Liver (tissue), 3 donors: ENCODE results near the gene CUL1.

Experiments used
- EGR1 ChIP-seq, 2 donors: IDR thresholded peaks; 2 replicates each; pipeline ENCODE4 v1.6.1; 2016 to 2018; ENCODE audit warnings: antibody characterized with exemption in 2 of 2, low read depth in 2 of 2
- HNF4G ChIP-seq: IDR thresholded peaks from 2 replicates; pipeline ENCODE4 v1.6.1; 2016; ENCODE audit warnings: antibody characterized with exemption
- MAX ChIP-seq: IDR thresholded peaks from 2 replicates; pipeline ENCODE4 v1.6.1; 2016; ENCODE audit warnings: antibody characterized with exemption
- NR2F2 ChIP-seq: IDR thresholded peaks from 2 replicates; pipeline ENCODE4 v1.6.1; 2016; ENCODE audit warnings: antibody characterized with exemption
- RAD21 ChIP-seq, 2 donors: IDR thresholded peaks; 2 replicates each; pipeline ENCODE4 v1.6.1; 2016; ENCODE audit warnings: antibody characterized with exemption in 2 of 2, mild to moderate bottlenecking in 2 of 2
- REST ChIP-seq: IDR thresholded peaks from 2 replicates; pipeline ENCODE4 v1.6.1; 2016; ENCODE audit warnings: antibody characterized with exemption, mild to moderate bottlenecking
- SP1 ChIP-seq: IDR thresholded peaks from 2 replicates; pipeline ENCODE4 v1.6.1; 2018; ENCODE audit warnings: antibody characterized with exemption, mild to moderate bottlenecking
- TAF1 ChIP-seq: conservative IDR thresholded peaks from 2 replicates; pipeline ENCODE4 v1.6.1; 2016; ENCODE audit warnings: antibody characterized with exemption, mild to moderate bottlenecking
- YY1 ChIP-seq: IDR thresholded peaks from 2 replicates; pipeline ENCODE4 v1.6.1; 2016; ENCODE audit warnings: antibody characterized with exemption, mild to moderate bottlenecking
- TF ChIP-seq, protein P1 (sequence below): IDR thresholded peaks from 2 replicates; pipeline ENCODE4 v1.6.1; 2016; ENCODE audit warnings: antibody characterized with exemption
- TF ChIP-seq, protein P2 (sequence below): fragments of 150-350 bp; IDR thresholded peaks from 2 replicates; pipeline ENCODE4 v1.5.1; 2017; ENCODE audit warnings: improper control_type of control experiment, low read depth, low read length; ENCODE audit not compliant: missing input control
- TF ChIP-seq, protein P3 (sequence below): IDR thresholded peaks from 2 replicates; pipeline ENCODE4 v1.6.1; 2016; ENCODE audit warnings: antibody characterized with exemption
- donor health status: healthy.
- donor health status: healthy.

DNA sequence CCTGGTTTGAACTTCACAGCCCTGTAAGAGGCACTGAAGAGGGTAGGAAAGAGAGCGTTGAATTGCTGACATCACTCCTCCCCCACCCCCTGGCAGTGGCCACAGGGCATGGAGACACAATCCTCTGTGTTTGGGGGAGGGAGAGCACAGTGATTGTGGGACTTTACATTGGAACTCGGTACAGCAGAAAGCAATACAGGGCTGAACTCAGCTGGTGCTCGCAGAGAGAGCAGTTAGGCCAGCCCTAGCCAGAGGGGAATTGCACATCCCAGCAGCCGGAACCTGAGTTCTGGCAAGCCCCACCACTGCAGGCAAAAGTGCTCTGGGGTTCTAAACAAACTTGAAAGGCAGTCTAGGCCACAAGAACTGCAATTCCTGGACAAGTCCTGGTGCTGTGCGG, 24.0 kb upstream of the CUL1 start:
- TF ChIP-seq EGR1 (IDR thresholded peaks at IDR 0.05; ENCODE audit: low read depth in 2 of 2), result no peak
- no peak for TF ChIP-seq MAX
- TF ChIP-seq, protein P1, sequence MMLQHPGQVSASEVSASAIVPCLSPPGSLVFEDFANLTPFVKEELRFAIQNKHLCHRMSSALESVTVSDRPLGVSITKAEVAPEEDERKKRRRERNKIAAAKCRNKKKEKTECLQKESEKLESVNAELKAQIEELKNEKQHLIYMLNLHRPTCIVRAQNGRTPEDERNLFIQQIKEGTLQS, result no peak
- no peak for TF ChIP-seq RAD21 (IDR thresholded peaks at IDR 0.05)
- TF ChIP-seq, protein P2, sequence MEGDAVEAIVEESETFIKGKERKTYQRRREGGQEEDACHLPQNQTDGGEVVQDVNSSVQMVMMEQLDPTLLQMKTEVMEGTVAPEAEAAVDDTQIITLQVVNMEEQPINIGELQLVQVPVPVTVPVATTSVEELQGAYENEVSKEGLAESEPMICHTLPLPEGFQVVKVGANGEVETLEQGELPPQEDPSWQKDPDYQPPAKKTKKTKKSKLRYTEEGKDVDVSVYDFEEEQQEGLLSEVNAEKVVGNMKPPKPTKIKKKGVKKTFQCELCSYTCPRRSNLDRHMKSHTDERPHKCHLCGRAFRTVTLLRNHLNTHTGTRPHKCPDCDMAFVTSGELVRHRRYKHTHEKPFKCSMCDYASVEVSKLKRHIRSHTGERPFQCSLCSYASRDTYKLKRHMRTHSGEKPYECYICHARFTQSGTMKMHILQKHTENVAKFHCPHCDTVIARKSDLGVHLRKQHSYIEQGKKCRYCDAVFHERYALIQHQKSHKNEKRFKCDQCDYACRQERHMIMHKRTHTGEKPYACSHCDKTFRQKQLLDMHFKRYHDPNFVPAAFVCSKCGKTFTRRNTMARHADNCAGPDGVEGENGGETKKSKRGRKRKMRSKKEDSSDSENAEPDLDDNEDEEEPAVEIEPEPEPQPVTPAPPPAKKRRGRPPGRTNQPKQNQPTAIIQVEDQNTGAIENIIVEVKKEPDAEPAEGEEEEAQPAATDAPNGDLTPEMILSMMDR, result no peak
- TF ChIP-seq NR2F2, result no peak
- TF ChIP-seq SP1, result no peak
- no peak for TF ChIP-seq HNF4G
- TF ChIP-seq YY1, result no peak
- no peak for TF ChIP-seq REST
- TF ChIP-seq TAF1, result no peak
- TF ChIP-seq, protein P3, sequence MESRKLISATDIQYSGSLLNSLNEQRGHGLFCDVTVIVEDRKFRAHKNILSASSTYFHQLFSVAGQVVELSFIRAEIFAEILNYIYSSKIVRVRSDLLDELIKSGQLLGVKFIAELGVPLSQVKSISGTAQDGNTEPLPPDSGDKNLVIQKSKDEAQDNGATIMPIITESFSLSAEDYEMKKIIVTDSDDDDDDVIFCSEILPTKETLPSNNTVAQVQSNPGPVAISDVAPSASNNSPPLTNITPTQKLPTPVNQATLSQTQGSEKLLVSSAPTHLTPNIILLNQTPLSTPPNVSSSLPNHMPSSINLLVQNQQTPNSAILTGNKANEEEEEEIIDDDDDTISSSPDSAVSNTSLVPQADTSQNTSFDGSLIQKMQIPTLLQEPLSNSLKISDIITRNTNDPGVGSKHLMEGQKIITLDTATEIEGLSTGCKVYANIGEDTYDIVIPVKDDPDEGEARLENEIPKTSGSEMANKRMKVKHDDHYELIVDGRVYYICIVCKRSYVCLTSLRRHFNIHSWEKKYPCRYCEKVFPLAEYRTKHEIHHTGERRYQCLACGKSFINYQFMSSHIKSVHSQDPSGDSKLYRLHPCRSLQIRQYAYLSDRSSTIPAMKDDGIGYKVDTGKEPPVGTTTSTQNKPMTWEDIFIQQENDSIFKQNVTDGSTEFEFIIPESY, result no peak
